ENCODE measurements around the gene CEACAM5. TPM values are rescaled to one million over a fixed set of nuclear protein-coding genes. Genes with fewer than 3 reads are reported as not detected.
A peak's percentile ranks its signal among the peaks of the same experiment; 100 is the strongest.

Gene CEACAM5
- total RNA-seq, 4 donors from 2014 or later, result 95.5 to 1,964 (median 1,677) TPM

GRCh38 chr19:41753159-41753558 lies 44.7 kb downstream of the CEACAM5 start:
- Histone ChIP-seq H3K36me3 (no peaks in the 10 kb centered on the region), H3K27ac (no peak overlapping the region), H3K9me3 (no peaks in the 10 kb centered on the region), H3K4me3 (no peak overlapping the region), H3K27me3 (no peaks in the 10 kb centered on the region), H3K4me1 (peaks cover 0 to 32% (median 6%) of the 10 kb centered on the region in 4 donors)
- in situ Hi-C loops (cut with MboI; ENCODE audit: low pct_ligation_motif_present in 1 of 4, low pct_unique_long_range_greater_than_20kb in 1 of 4, low sequenced_read_pairs in 3 of 4) (no loop called here), intact Hi-C loops (cut with DNase I; ENCODE audit: low total_unique reads) (no loop called here)
- no peak for TF ChIP-seq EP300 (IDR thresholded peaks at IDR 0.05; ENCODE audit: low read depth)
- TF ChIP-seq POLR2AphosphoS5 (IDR thresholded peaks at IDR 0.05), result no peak
- TF ChIP-seq CTCF (IDR thresholded peaks at IDR 0.05), result peak; percentile 70 to 86 (median 81)
- no peak for TF ChIP-seq POLR2A (IDR thresholded peaks at IDR 0.05)
- WGBS, 2 donors (ENCODE audit: low coverage in 1 of 2), result 8 to 13% methylated on average over 6 to 12 of the region's 12 CpGs
- peak; percentile 83 for DNase-seq

- intact Hi-C loops (cut with DNase I; ENCODE audit: low total_unique reads), result no loop called here
- Histone ChIP-seq H3K36me3 (no peaks in the 10 kb centered on the region), H3K27me3 (no peaks in the 10 kb centered on the region), H3K27ac (no peak overlapping the region), H3K4me1 (peaks cover 0 to 32% (median 4%) of the 10 kb centered on the region in 4 donors), H3K4me3 (no peak overlapping the region), H3K9me3 (no peaks in the 10 kb centered on the region)
- DNase-seq, result peak; percentile 77
- TF ChIP-seq POLR2AphosphoS5 (IDR thresholded peaks at IDR 0.05), result no peak
- peak; percentile 72 to 80 (median 78) for TF ChIP-seq CTCF (IDR thresholded peaks at IDR 0.05)
- WGBS, 2 donors (ENCODE audit: low coverage in 1 of 2), result 13 to 30% methylated on average over 2 to 4 of the region's 4 CpGs
- in situ Hi-C loops (cut with MboI; ENCODE audit: low pct_ligation_motif_present in 1 of 4, low pct_unique_long_range_greater_than_20kb in 1 of 4, low sequenced_read_pairs in 3 of 4), result no loop called here
These were observed 45.6 kb downstream of the CEACAM5 start for GRCh38 chr19:41753936-41754529.

DNA sequence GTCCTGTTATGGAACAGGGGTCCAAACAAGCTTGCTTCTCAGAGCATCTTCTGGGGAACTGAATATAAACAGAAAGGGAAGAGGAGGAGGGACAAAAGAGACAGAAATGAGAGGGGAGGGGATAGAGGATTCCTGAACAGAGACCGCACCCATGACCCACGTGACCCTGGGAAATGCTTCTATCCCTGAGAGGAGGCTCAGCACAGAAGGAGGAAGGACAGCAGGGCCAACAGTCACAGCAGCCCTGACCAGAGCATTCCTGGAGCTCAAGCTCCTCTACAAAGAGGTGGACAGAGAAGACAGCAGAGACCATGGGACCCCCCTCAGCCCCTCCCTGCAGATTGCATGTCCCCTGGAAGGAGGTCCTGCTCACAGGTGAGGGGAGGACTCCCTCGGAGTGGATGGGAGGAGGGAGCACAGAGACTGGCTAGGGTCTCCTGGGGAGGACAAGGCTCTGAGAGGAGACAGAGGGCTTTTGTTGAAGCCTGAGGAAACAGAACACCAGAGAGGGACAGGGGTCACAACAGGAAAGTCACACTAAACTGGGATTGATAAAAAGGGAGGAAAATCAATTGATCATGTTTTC lies 47.0 kb downstream of the CEACAM5 start, which contains the start of gene CEACAM6:
Gene CEACAM6, plus strand, starts transcription at position 203 of the 586 bp plus-strand sequence. Its CDS starts 109 bp downstream, at position 312.
- Histone ChIP-seq H3K27ac (peak within 1 kb of the TSS in 1 of 4 donors; percentile 29), H3K36me3 (no peaks in the 10 kb centered on the region), H3K4me3 (peak within 1 kb of the TSS in 1 of 4 donors; percentile 9), H3K9me3 (no peaks in the 10 kb centered on the region), H3K4me1 (peaks cover 0 to 29% (median 4%) of the 10 kb centered on the region in 4 donors), H3K27me3 (peaks cover 2% of the 10 kb centered on the region)
- intact Hi-C loops (cut with DNase I; ENCODE audit: low total_unique reads) (no loop called here), in situ Hi-C loops (cut with MboI; ENCODE audit: low pct_ligation_motif_present in 1 of 4, low pct_unique_long_range_greater_than_20kb in 1 of 4, low sequenced_read_pairs in 3 of 4) (no loop called here)
- 30 to 53% methylated on average over 2 to 3 of the region's 3 CpGs for WGBS, 2 donors (ENCODE audit: low coverage in 1 of 2)
- peak in 2 of 3 donors; percentile 26 to 77 for TF ChIP-seq POLR2AphosphoS5 (IDR thresholded peaks at IDR 0.05)
- TF ChIP-seq EP300 (IDR thresholded peaks at IDR 0.05; ENCODE audit: low read depth), result no peak
- TF ChIP-seq POLR2A (IDR thresholded peaks at IDR 0.05), result peak; percentile 49
- DNase-seq, result peak; percentile 79

DNA sequence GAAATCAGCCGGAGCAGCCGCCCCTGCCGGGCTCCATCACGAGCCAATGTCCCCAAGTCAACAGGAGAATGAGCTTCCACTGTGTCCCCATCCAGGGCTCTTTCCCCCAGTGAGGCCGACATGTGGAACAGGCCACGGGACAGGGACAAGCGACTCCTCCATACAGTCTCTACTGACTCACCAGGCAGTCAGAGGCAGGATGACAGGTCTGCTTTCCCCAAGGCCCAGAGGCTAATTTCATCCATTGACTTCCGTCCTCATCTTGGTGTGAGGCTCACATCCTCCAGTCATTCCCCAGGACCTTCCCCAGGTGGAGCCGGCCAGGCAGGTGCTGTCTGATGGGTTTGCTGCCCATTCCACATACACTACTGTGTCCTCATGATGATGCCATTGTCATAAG lies 50.4 kb downstream of the CEACAM5 start:
- no peak for TF ChIP-seq POLR2AphosphoS5 (IDR thresholded peaks at IDR 0.05)
- no peak for TF ChIP-seq CTCF (IDR thresholded peaks at IDR 0.05)
- TF ChIP-seq POLR2A (IDR thresholded peaks at IDR 0.05), result no peak
- in situ Hi-C loops (cut with MboI; ENCODE audit: low pct_ligation_motif_present in 1 of 4, low pct_unique_long_range_greater_than_20kb in 1 of 4, low sequenced_read_pairs in 3 of 4) (no loop called here), intact Hi-C loops (cut with DNase I; ENCODE audit: low total_unique reads) (no loop called here)
- H3K4me3 ChIP-seq, result no peak overlapping the region
- H3K36me3 ChIP-seq, result no peaks in the 10 kb centered on the region
- WGBS, 2 donors (ENCODE audit: low coverage in 1 of 2), result 88 to 100% methylated on average over 2 to 9 of the region's 9 CpGs
- DNase-seq, result no peak
- peaks cover 0 to 16% (median 2%) of the 10 kb centered on the region in 4 donors for H3K4me1 ChIP-seq
- H3K27ac ChIP-seq, result no peak overlapping the region
- no peaks in the 10 kb centered on the region for H3K9me3 ChIP-seq
- H3K27me3 ChIP-seq, result peaks cover 4% of the 10 kb centered on the region

Data from transverse colon (tissue), 4 donors.